Panc1 (cell line): ENCODE measurements around the gene RBM6. TPM values are rescaled to one million over a fixed set of nuclear protein-coding genes. Genes with fewer than 3 reads are reported as not detected.
A peak's percentile ranks its signal among the peaks of the same experiment; 100 is the strongest.

Experiments used
- ATAC-seq: fragments of 200-7000 bp; cut with Tn5 transposase; 2 replicates; pipeline ENCODE4 v1.9.1; 2020; ENCODE audit warnings: mild to moderate bottlenecking, moderate library complexity
- BruUV-seq: library from RNA; stranded (reverse); fragments of 400-500 nt; replicated peaks from 2 replicates; lab custom pipeline; 2021; lab: Mats Ljungman, UMichigan
- CTCF ChIA-PET: fragments of 300-600 bp; sonication (Branson Sonifier 250); formaldehyde crosslinking; loops from one replicate; lab custom pipeline; 2022; ENCODE audit warnings: antibody characterized with exemption; lab: Charles Lee
- POLR2A ChIA-PET: fragments of 300-600 bp; sonication (Branson Sonifier 250); formaldehyde crosslinking; loops from one replicate; lab custom pipeline; 2022; ENCODE audit warnings: antibody characterized with exemption; lab: Charles Lee
- DNase-seq: peaks from one replicate; pipeline ENCODE4 v3.0.0-alpha.2; 2010; ENCODE audit warnings: low read depth, low spot score
- H3K27ac ChIP-seq: 2 replicates; pipeline ENCODE4 v1.5.1; 2011; ENCODE audit warnings: mild to moderate bottlenecking, low read length, inconsistent platforms
- H3K27me3 ChIP-seq: fragments of 200-500 bp; sonication (Bioruptor generic); 2 replicates; pipeline ENCODE4 v1.6.0; 2014; ENCODE audit warnings: low read length, inconsistent platforms; ENCODE audit not compliant: control insufficient read depth, insufficient read depth
- H3K36me3 ChIP-seq: fragments of 200-500 bp; sonication (Bioruptor generic); 2 replicates; pipeline ENCODE4 v1.5.1; 2014; ENCODE audit warnings: inconsistent platforms, mild to moderate bottlenecking, low read length, moderate library complexity; ENCODE audit not compliant: control insufficient read depth, insufficient read depth
- H3K4me1 ChIP-seq: 2 replicates; pipeline ENCODE4 v1.5.1; 2011; ENCODE audit warnings: inconsistent platforms, mild to moderate bottlenecking, low read length, moderate library complexity; ENCODE audit not compliant: control insufficient read depth, insufficient read depth
- H3K4me3 ChIP-seq, 2 experiments: 2 replicates each; pipeline ENCODE4 v1.5.1; 2011 to 2012; ENCODE audit warnings: low read depth in 2 of 2, low read length in 2 of 2, mild to moderate bottlenecking in 2 of 2, inconsistent platforms in 1 of 2, moderate library complexity in 1 of 2
- H3K9me3 ChIP-seq: fragments of 200-500 bp; sonication (Bioruptor generic); 2 replicates; pipeline ENCODE4 v1.5.1; 2014; ENCODE audit warnings: low read depth, mild to moderate bottlenecking, inconsistent platforms, low read length, moderate library complexity; ENCODE audit not compliant: control insufficient read depth, insufficient read depth
- POLR2AphosphoS5 ChIP-seq: IDR thresholded peaks from 2 replicates; pipeline ENCODE4 v1.6.1; 2012; ENCODE audit warnings: mild to moderate bottlenecking, low read depth, low read length, moderate library complexity
- SIN3A ChIP-seq: IDR thresholded peaks from 2 replicates; pipeline ENCODE4 v1.6.1; 2012; ENCODE audit warnings: low read depth, mild to moderate bottlenecking, low read length, moderate library complexity, borderline replicate concordance; ENCODE audit not compliant: insufficient read depth
- TCF7L2 ChIP-seq: IDR thresholded peaks from 2 replicates; pipeline ENCODE4 v1.6.1; 2011; ENCODE audit warnings: mild to moderate bottlenecking, low read depth, low read length, inconsistent platforms
- in situ Hi-C: cut with HindIII; loops from 2 replicates; pipeline ENCODE4 v1.10.0; 2016; ENCODE audit warnings: low sequenced_read_pairs, low pct_unique_long_range_greater_than_20kb
- intact Hi-C: fragments of 100-400 bp; cut with micrococcal nuclease; formaldehyde crosslinking; loops from one replicate; pipeline ENCODE4 v1.10.0; 2022; ENCODE audit not compliant: unreplicated experiment
- total RNA-seq: library from RNA; stranded (reverse); gene quantifications from one replicate; pipeline ENCODE4 v1.2.1, GENCODE V29; 2021; ENCODE audit not compliant: unreplicated experiment
- TF ChIP-seq, protein P1 (sequence below), 2 experiments: IDR thresholded peaks; 2 replicates each; pipeline ENCODE4 v1.6.1; 2011 to 2012; ENCODE audit warnings: low read depth in 2 of 2, control low read depth in 1 of 2, low read length in 1 of 2, mild to moderate bottlenecking in 1 of 2, moderate library complexity in 1 of 2; ENCODE audit not compliant: insufficient read depth in 1 of 2
- TF ChIP-seq, protein P2 (sequence below): fragments of 450-650 bp; IDR thresholded peaks from 2 replicates; pipeline ENCODE4 v1.5.1; 2017; ENCODE audit warnings: mild to moderate bottlenecking

RBM6 gene
- total RNA-seq, 1 experiment from 2014 or later: 43.6 TPM

DNA sequence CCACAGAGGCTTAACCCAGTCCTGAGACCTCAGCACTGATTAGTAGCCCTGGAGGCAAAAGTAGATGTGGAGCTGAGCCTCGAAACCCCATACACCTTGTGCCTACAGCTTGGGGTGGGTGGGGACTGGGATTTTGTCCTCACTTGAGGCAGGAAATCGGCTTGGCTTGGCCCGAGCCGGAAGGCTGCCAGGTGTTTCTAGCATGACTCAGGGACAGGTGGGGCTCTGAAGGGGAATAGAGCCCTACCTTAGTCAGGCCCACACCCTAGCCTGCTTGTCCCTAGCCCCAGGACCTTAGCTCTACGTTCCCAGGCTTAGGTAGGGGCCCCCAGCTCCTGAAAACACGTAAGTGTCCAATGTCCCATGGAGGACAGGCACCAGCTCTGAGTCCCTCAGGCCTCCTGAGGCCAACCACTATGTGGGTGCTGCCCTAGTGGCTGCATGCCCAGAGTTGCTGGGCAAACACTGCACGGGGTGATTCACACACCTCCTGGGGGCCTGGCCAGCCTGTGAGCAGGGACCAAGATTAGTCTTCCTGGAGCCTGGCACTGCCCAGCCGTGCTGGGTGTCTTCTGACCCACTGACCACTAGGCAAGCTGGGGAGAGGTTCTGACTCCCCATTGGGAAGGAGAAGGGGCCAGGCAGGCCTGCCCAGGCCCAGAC, 39.3 kb upstream of the RBM6 start:
- ATAC-seq (peak; percentile 83), DNase-seq (peak; percentile 66)
- Histone ChIP-seq H3K27me3 (no peaks in the 10 kb centered on the region), H3K36me3 (peaks cover 2% of the 10 kb centered on the region; the same call in 1 of the 2 replicates), H3K4me3 (peak overlapping the region; percentile 31 to 62), H3K4me1 (peaks cover 24% of the 10 kb centered on the region), H3K9me3 (no peaks in the 10 kb centered on the region), H3K27ac (peak overlapping the region; percentile 94)
- ChIA-PET POLR2A (no interaction called here), CTCF (interaction anchor here (0.6 to 0.9 kb wide), 4 partner anchors 13 to 98 kb away, joined by 3 to 10 read pairs (median 7); partner anchors contain the start of gene INKA1)
- TF ChIP-seq SIN3A (no peak), TCF7L2 (no peak), POLR2AphosphoS5 (no peak; the same call in 1 of the 2 replicates)
- TF ChIP-seq, protein P1, sequence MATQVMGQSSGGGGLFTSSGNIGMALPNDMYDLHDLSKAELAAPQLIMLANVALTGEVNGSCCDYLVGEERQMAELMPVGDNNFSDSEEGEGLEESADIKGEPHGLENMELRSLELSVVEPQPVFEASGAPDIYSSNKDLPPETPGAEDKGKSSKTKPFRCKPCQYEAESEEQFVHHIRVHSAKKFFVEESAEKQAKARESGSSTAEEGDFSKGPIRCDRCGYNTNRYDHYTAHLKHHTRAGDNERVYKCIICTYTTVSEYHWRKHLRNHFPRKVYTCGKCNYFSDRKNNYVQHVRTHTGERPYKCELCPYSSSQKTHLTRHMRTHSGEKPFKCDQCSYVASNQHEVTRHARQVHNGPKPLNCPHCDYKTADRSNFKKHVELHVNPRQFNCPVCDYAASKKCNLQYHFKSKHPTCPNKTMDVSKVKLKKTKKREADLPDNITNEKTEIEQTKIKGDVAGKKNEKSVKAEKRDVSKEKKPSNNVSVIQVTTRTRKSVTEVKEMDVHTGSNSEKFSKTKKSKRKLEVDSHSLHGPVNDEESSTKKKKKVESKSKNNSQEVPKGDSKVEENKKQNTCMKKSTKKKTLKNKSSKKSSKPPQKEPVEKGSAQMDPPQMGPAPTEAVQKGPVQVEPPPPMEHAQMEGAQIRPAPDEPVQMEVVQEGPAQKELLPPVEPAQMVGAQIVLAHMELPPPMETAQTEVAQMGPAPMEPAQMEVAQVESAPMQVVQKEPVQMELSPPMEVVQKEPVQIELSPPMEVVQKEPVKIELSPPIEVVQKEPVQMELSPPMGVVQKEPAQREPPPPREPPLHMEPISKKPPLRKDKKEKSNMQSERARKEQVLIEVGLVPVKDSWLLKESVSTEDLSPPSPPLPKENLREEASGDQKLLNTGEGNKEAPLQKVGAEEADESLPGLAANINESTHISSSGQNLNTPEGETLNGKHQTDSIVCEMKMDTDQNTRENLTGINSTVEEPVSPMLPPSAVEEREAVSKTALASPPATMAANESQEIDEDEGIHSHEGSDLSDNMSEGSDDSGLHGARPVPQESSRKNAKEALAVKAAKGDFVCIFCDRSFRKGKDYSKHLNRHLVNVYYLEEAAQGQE (IDR thresholded peaks at IDR 0.05; ENCODE audit: insufficient read depth in 1 of 2, low read depth in 2 of 2, low read length in 1 of 2): no peak
- TF ChIP-seq, protein P2, sequence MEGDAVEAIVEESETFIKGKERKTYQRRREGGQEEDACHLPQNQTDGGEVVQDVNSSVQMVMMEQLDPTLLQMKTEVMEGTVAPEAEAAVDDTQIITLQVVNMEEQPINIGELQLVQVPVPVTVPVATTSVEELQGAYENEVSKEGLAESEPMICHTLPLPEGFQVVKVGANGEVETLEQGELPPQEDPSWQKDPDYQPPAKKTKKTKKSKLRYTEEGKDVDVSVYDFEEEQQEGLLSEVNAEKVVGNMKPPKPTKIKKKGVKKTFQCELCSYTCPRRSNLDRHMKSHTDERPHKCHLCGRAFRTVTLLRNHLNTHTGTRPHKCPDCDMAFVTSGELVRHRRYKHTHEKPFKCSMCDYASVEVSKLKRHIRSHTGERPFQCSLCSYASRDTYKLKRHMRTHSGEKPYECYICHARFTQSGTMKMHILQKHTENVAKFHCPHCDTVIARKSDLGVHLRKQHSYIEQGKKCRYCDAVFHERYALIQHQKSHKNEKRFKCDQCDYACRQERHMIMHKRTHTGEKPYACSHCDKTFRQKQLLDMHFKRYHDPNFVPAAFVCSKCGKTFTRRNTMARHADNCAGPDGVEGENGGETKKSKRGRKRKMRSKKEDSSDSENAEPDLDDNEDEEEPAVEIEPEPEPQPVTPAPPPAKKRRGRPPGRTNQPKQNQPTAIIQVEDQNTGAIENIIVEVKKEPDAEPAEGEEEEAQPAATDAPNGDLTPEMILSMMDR: no peak
- BruUV-seq: no TSS peak
- in situ Hi-C loops (no loop called here), intact Hi-C loops (no loop called here)

DNA sequence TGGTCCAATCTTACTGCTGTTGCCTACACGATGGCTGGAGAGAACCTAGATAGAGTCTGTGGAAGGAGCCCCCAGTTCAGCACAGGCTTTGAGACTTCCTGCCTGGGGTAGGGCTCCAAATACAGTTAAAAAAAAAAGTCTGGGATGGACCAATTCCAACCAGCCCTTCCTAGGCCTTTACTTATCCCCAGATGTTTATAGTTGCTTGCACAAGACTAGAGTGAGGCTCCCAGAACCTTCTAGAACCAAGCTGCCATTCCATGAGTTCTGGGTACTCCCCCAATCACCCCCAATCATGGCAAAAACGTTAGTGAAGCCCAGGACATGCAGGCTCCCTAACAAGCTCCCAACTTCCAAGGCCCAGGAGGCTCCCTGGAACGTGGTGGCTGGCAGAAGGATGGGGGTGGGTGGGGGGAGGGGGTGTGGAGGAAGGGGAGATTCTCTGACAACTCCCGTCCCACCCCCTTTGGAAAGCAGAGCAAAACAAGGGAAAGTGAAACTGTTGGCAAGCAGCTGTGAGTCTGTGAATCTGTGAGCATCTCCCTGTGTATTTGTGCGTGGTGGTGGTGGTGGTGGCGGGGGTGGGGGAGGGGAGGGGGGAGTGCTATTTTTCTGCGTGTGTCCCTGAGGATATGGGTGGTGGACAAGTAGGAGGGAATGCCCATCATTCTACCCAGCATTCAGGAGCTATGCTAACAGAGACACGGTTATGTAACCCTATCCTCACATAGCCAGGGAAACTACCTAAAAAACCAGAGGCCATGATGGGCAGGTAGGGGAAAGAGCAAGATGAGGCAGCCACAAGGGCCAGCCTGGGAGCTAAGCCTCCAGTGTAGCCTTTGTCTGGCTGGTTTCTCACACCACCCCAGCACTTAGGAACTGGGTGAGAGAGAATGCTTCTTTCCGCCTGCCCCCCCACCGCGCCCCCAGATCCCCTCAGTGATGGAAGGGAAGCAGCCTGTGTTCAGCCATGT, 38.3 kb upstream of the RBM6 start:
- ChIA-PET POLR2A (interaction anchor here (0.6 to 0.7 kb wide), 2 partner anchors 33 to 104 kb away, joined by 4 to 5 read pairs; no protein-coding TSS in a partner anchor), CTCF (no interaction called here)
- DNase-seq (no peak), ATAC-seq (no peak)
- TF ChIP-seq TCF7L2: no peak
- no peak for TF ChIP-seq SIN3A
- TF ChIP-seq, protein P2: no peak
- TF ChIP-seq, protein P1 (IDR thresholded peaks at IDR 0.05; ENCODE audit: insufficient read depth in 1 of 2, low read depth in 2 of 2, low read length in 1 of 2): no peak
- TF ChIP-seq POLR2AphosphoS5: no peak
- Histone ChIP-seq H3K27me3 (no peaks in the 10 kb centered on the region), H3K4me1 (peaks cover 32% of the 10 kb centered on the region), H3K4me3 (peak overlapping the region; percentile 46 to 62), H3K27ac (peak overlapping the region; percentile 94), H3K9me3 (no peaks in the 10 kb centered on the region), H3K36me3 (peaks cover 2% of the 10 kb centered on the region; the same call in 1 of the 2 replicates)
- no TSS peak for BruUV-seq
- in situ Hi-C loops: no loop called here
- intact Hi-C loops: no loop called here
